ENCODE data around the gene CYP2A7.
"Not testable (repeated sequence)": the region's sequence is repeated elsewhere in the genome, so short reads cannot be mapped to it uniquely, and the experiment has no call there.

CYP2A7 gene

GRCh38 chr19:40836754-40837429 is 45.1 kb downstream of the CYP2A7 start:
- no peaks in the 10 kb centered on the region for H3K36me3 ChIP-seq (ENCODE audit: control insufficient read depth, insufficient read depth, low read length)
- H3K9me3 ChIP-seq (ENCODE audit: control insufficient read depth, insufficient read depth, low read length), result no peaks in the 10 kb centered on the region
- no peaks in the 10 kb centered on the region for H3K27me3 ChIP-seq (ENCODE audit: control insufficient read depth, insufficient read depth, low read length)
- H3K27ac ChIP-seq (ENCODE audit: low read depth, low read length), result no peak overlapping the region
- no peaks in the 10 kb centered on the region for H3K4me1 ChIP-seq (ENCODE audit: control insufficient read depth, insufficient read depth, low read length)
- no peak overlapping the region for H3K4me3 ChIP-seq (ENCODE audit: low read depth, low read length)
- no peak overlapping the region for H3K9ac ChIP-seq (ENCODE audit: low read depth, low read length)

- not testable (repeated sequence) for H3K4me1 ChIP-seq (ENCODE audit: control insufficient read depth, insufficient read depth, low read length); H3K9ac ChIP-seq (ENCODE audit: low read depth, low read length); H3K27me3 ChIP-seq (ENCODE audit: control insufficient read depth, insufficient read depth, low read length); H3K9me3 ChIP-seq (ENCODE audit: control insufficient read depth, insufficient read depth, low read length); H3K36me3 ChIP-seq (ENCODE audit: control insufficient read depth, insufficient read depth, low read length); H3K4me3 ChIP-seq (ENCODE audit: low read depth, low read length); H3K27ac ChIP-seq (ENCODE audit: low read depth, low read length)
Observed at GRCh38 chr19:40833728-40834533, 48.1 kb downstream of the CYP2A7 start.

- H3K9me3 ChIP-seq (ENCODE audit: control insufficient read depth, insufficient read depth, low read length); H3K36me3 ChIP-seq (ENCODE audit: control insufficient read depth, insufficient read depth, low read length); H3K9ac ChIP-seq (ENCODE audit: low read depth, low read length); H3K27me3 ChIP-seq (ENCODE audit: control insufficient read depth, insufficient read depth, low read length); H3K27ac ChIP-seq (ENCODE audit: low read depth, low read length); H3K4me1 ChIP-seq (ENCODE audit: control insufficient read depth, insufficient read depth, low read length); H3K4me3 ChIP-seq (ENCODE audit: low read depth, low read length): not testable (repeated sequence)
Observed at GRCh38 chr19:40832431-40832790, 49.6 kb downstream of the CYP2A7 start.

GRCh38 chr19:40831502-40832430 is 50.3 kb downstream of the CYP2A7 start:
- Histone ChIP-seq H3K4me3 (ENCODE audit: low read depth, low read length) (no peak overlapping the region), H3K27ac (ENCODE audit: low read depth, low read length) (no peak overlapping the region), H3K9ac (ENCODE audit: low read depth, low read length) (no peak overlapping the region), H3K9me3 (ENCODE audit: control insufficient read depth, insufficient read depth, low read length) (no peaks in the 10 kb centered on the region), H3K27me3 (ENCODE audit: control insufficient read depth, insufficient read depth, low read length) (no peaks in the 10 kb centered on the region), H3K4me1 (ENCODE audit: control insufficient read depth, insufficient read depth, low read length) (no peaks in the 10 kb centered on the region), H3K36me3 (ENCODE audit: control insufficient read depth, insufficient read depth, low read length) (no peaks in the 10 kb centered on the region)

- H3K4me3 ChIP-seq (ENCODE audit: low read depth, low read length); H3K4me1 ChIP-seq (ENCODE audit: control insufficient read depth, insufficient read depth, low read length); H3K27me3 ChIP-seq (ENCODE audit: control insufficient read depth, insufficient read depth, low read length); H3K36me3 ChIP-seq (ENCODE audit: control insufficient read depth, insufficient read depth, low read length); H3K27ac ChIP-seq (ENCODE audit: low read depth, low read length); H3K9ac ChIP-seq (ENCODE audit: low read depth, low read length); H3K9me3 ChIP-seq (ENCODE audit: control insufficient read depth, insufficient read depth, low read length): not testable (repeated sequence)
Observed at GRCh38 chr19:40830741-40831140, 51.3 kb downstream of the CYP2A7 start.

DNA sequence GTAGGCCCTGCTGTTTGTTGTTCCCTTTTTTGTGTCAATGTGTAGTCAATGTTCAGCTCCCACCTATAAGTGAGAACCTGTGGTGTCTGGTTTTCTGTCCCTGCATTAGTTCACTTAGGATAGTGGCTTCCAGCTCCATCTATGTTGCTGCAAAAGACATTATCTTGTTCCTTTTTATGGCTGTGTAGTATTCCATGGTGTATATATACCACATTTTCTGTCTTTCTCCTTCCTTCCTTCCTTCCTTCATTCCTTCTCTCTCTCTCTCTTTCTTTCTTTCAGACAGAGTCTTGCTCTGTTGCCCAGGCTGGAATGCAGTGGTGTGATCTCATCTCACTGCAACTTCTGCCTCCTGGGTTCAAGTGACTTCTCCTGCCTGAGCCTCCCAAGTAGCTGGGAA is 52.8 kb downstream of the CYP2A7 start:
- Histone ChIP-seq H3K36me3 (ENCODE audit: control insufficient read depth, insufficient read depth, low read length) (no peaks in the 10 kb centered on the region), H3K4me1 (ENCODE audit: control insufficient read depth, insufficient read depth, low read length) (no peaks in the 10 kb centered on the region), H3K27ac (ENCODE audit: low read depth, low read length) (no peak overlapping the region), H3K9me3 (ENCODE audit: control insufficient read depth, insufficient read depth, low read length) (no peaks in the 10 kb centered on the region), H3K4me3 (ENCODE audit: low read depth, low read length) (no peak overlapping the region), H3K27me3 (ENCODE audit: control insufficient read depth, insufficient read depth, low read length) (no peaks in the 10 kb centered on the region), H3K9ac (ENCODE audit: low read depth, low read length) (no peak overlapping the region)

GRCh38 chr19:40827386-40828247 is 54.4 kb downstream of the CYP2A7 start:
- H3K9me3 ChIP-seq (ENCODE audit: control insufficient read depth, insufficient read depth, low read length), result no peaks in the 10 kb centered on the region
- no peaks in the 10 kb centered on the region for H3K27me3 ChIP-seq (ENCODE audit: control insufficient read depth, insufficient read depth, low read length)
- no peaks in the 10 kb centered on the region for H3K36me3 ChIP-seq (ENCODE audit: control insufficient read depth, insufficient read depth, low read length)
- H3K27ac ChIP-seq (ENCODE audit: low read depth, low read length), result no peak overlapping the region
- H3K4me1 ChIP-seq (ENCODE audit: control insufficient read depth, insufficient read depth, low read length), result no peaks in the 10 kb centered on the region
- no peak overlapping the region for H3K4me3 ChIP-seq (ENCODE audit: low read depth, low read length)
- no peak overlapping the region for H3K9ac ChIP-seq (ENCODE audit: low read depth, low read length)

GRCh38 chr19:40826699-40827385 is 55.2 kb downstream of the CYP2A7 start:
- H3K4me1 ChIP-seq (ENCODE audit: control insufficient read depth, insufficient read depth, low read length); H3K36me3 ChIP-seq (ENCODE audit: control insufficient read depth, insufficient read depth, low read length); H3K9ac ChIP-seq (ENCODE audit: low read depth, low read length); H3K27me3 ChIP-seq (ENCODE audit: control insufficient read depth, insufficient read depth, low read length); H3K4me3 ChIP-seq (ENCODE audit: low read depth, low read length); H3K9me3 ChIP-seq (ENCODE audit: control insufficient read depth, insufficient read depth, low read length); H3K27ac ChIP-seq (ENCODE audit: low read depth, low read length): not testable (repeated sequence)

DNA sequence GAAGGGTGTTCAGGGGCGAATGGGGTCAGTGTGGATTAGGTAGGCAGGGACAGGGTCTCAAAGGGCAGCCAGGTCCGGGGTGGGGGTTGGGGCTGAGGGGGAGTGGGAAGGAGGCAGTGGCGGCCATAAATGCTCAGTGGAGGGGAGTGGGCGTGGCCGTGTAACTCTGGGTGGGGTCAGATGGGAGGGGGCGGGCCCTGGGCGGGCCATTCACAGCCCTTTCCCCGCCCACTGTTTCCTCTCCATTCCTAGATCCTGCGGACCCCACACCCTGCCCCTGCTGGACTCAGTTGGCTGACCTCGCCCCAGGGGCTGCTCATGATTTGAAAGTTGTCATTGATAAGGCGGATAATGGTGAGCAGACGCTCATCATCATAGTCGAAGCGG is 55.7 kb downstream of the CYP2A7 start:
- H3K4me3 ChIP-seq (ENCODE audit: low read depth, low read length); H3K27me3 ChIP-seq (ENCODE audit: control insufficient read depth, insufficient read depth, low read length); H3K27ac ChIP-seq (ENCODE audit: low read depth, low read length); H3K9ac ChIP-seq (ENCODE audit: low read depth, low read length); H3K4me1 ChIP-seq (ENCODE audit: control insufficient read depth, insufficient read depth, low read length); H3K9me3 ChIP-seq (ENCODE audit: control insufficient read depth, insufficient read depth, low read length); H3K36me3 ChIP-seq (ENCODE audit: control insufficient read depth, insufficient read depth, low read length): not testable (repeated sequence)

DNA sequence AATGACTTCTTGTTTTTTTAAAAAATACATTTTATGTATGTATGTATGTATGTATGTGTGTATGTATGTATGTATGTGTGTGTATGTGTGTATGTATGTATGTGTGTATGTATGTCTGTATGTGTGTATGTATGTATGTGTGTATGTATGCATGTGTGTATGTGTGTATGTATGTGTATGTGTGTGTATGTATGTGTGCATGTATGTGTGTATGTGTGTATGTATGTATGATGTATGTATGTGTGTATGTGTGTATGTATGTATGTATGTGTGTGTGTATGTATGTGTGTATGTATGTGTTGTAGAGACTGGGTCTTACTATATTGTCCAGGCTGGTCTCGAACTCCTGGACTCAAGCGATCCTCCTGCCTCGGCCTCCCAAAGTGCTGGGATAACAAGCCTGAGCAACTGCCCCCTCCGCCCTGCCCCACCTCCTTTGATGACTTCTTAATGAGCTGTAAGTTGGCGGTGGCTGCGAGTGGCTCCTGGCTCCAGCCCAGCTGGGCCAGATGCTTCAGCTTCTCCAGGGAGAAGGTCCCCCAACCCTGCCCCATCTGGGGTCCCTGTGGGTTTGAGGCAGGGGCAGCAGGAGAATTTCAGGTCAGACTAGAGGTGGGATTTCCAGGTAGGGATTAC is 56.5 kb downstream of the CYP2A7 start:
- H3K4me3 ChIP-seq (ENCODE audit: low read depth, low read length); H3K4me1 ChIP-seq (ENCODE audit: control insufficient read depth, insufficient read depth, low read length); H3K9me3 ChIP-seq (ENCODE audit: control insufficient read depth, insufficient read depth, low read length); H3K36me3 ChIP-seq (ENCODE audit: control insufficient read depth, insufficient read depth, low read length); H3K9ac ChIP-seq (ENCODE audit: low read depth, low read length); H3K27ac ChIP-seq (ENCODE audit: low read depth, low read length); H3K27me3 ChIP-seq (ENCODE audit: control insufficient read depth, insufficient read depth, low read length): not testable (repeated sequence)

Measured in HUES48 (cell line).